Activated T-cell treated with anti-CD3 and anti-CD28 coated beads for 4 hours (primary cell): Measurements from ENCODE around the gene GPR78.
"Not testable (repeated sequence)": the region's sequence is repeated elsewhere in the genome, so short reads cannot be mapped to it uniquely, and the experiment has no call there.

Source experiments
- DNase-seq: peaks from one replicate; pipeline ENCODE4 v3.0.0-alpha.2; 2020

GPR78 gene

DNA sequence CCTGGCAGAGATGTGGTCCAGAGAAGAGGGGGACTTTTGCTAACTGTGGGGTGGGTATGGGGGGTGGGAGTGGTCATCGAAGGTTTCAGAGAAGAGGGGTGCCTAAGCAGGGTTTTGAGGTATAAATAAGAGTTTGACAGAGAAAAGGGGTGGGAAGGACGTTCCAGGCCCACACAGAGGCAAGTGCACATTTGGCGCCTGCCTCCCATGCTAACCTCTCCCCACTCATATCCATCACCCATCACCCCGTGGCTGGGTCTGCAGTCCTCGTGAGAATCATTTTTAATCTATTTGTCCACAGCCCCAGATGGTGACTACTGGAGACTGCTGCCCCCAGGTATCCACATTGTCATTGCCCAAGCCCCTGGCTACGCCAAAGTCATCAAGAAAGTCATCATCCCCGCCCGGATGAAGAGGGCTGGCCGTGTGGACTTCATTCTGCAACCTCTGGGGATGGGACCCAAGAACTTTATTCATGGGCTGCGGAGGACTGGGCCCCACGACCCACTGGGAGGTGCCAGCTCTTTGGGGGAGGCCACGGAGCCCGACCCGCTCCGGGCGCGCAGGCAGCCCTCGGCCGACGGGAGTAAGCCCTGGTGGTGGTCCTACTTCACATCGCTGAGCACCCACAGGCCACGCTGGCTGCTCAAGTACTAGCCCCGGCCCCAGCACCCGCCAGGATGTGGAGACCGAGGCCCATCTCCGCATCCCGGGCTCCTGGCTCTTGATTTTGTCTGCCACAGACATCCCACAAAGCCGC lies 38.9 kb downstream of the GPR78 start:
- no peak for DNase-seq

- DNase-seq: not testable (repeated sequence)
Observed at GRCh38 chr4:8621135-8621534, 40.9 kb downstream of the GPR78 start.

DNA sequence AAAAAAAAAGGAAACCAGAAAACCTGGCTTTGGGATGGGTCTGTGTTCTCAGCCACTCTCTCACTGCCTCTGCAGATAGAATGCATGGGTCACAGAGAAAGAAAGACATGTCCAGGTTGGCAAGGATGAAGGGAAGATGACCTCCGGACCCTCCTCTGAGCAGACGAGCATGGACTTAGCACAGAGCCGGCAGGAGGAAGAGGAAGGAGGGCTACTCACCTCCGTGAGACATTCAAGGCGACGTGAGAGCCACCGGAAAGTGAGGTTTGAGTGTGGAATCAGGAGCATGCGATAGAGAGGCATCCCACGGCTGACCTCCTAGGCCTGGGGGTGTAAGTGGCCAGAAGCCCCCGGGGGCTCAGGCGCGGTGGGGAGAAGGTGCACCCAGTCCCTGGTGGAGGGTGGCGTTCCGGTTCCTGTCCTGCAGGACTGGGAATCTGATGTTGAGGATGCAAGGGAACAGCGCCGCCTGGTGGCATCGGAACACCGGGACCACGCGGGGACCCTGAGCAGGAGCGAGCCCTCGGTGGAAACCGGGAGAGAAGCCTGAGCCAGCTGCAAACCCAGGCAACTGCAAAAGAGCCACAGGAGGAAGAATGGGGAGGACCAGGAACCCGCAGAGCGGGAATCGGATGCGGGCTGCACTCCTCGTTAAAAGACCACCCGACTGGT lies 44.5 kb downstream of the GPR78 start:
- DNase-seq: not testable (repeated sequence)

DNA sequence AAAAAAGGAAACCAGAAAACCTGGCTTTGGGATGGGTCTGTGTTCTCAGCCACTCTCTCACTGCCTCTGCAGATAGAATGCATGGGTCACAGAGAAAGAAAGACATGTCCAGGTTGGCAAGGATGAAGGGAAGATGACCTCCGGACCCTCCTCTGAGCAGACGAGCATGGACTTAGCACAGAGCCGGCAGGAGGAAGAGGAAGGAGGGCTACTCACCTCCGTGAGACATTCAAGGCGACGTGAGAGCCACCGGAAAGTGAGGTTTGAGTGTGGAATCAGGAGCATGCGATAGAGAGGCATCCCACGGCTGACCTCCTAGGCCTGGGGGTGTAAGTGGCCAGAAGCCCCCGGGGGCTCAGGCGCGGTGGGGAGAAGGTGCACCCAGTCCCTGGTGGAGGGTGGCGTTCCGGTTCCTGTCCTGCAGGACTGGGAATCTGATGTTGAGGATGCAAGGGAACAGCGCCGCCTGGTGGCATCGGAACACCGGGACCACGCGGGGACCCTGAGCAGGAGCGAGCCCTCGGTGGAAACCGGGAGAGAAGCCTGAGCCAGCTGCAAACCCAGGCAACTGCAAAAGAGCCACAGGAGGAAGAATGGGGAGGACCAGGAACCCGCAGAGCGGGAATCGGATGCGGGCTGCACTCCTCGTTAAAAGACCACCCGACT lies 50.2 kb downstream of the GPR78 start:
- not testable (repeated sequence) for DNase-seq

GRCh38 chr4:8631896-8632295 lies 51.7 kb downstream of the GPR78 start:
- not testable (repeated sequence) for DNase-seq

DNA sequence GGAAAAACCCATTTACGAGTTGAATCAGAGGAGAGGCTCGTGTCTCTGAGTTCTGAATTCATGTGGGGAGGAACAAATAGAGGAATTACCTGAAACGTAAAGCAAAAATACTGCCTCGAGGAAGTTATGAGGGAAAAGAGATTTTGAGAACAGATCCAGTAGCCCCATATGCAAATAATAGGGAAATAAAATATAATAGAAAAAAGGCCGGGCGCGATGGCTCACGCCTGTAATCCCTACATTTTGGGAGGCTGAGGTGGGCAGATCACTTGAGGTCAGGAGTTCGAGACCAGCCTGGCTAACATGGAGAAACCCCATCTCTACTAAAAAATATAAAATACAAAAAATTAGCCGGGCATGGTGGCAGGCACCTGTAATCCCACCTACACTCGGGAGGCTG lies 54.6 kb downstream of the GPR78 start:
- DNase-seq: not testable (repeated sequence)

DNA sequence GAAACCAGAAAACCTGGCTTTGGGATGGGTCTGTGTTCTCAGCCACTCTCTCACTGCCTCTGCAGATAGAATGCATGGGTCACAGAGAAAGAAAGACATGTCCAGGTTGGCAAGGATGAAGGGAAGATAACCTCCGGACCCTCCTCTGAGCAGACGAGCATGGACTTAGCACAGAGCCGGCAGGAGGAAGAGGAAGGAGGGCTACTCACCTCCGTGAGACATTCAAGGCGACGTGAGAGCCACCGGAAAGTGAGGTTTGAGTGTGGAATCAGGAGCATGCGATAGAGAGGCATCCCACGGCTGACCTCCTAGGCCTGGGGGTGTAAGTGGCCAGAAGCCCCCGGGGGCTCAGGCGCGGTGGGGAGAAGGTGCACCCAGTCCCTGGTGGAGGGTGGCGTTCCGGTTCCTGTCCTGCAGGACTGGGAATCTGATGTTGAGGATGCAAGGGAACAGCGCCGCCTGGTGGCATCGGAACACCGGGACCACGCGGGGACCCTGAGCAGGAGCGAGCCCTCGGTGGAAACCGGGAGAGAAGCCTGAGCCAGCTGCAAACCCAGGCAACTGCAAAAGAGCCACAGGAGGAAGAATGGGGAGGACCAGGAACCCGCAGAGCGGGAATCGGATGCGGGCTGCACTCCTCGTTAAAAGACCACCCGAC lies 55.8 kb downstream of the GPR78 start:
- not testable (repeated sequence) for DNase-seq
